Activated CD4-positive, alpha-beta T cell treated with anti-CD3 and anti-CD28 coated beads, Interleukin-2, Interleukin-4, amounts not matched to agents 100 ng/mL and 50 ng/mL, durations not matched to agents 16 hours and 8 hours (primary cell): ENCODE data around the gene CCL25.

ENCODE experiments used
- DNase-seq: peaks from one replicate; pipeline ENCODE4 v3.0.0-alpha.2; 2020; ENCODE audit warnings: low spot score

Gene CCL25

DNA sequence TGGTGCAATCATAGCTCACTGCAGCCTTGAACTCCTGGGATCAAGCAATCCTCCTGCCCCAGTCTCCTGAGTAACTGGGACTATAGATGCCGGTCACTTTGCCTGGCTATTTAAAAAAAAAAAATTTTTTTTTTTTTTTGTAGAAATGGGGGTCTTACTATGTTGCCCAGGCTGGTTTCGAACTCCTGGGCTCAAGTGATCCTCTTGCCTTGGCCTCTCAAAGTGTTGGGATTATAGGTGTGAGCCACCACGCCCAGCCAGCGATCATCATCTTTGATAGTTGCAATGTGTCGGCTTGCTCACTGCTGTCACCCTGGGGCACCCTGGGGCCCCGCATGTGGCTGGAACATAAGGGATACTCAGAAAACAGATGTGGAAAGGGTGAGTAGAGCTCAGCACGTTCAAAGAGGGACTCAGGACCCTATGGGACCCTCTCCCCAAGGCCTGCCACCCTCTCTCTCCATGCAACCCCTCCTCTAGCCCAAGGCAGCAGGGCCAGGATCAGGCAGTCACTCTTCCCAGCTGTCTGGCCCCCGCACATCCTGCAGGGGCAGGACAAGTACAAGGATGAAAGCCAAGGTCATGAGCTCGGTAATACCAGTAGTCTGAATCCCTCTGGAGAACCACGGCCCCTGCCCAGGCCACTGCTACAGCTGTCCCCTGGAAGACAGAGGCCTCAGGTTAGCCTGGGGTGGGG is 6.5 kb upstream of the CCL25 start:
- no peak for DNase-seq

DNA sequence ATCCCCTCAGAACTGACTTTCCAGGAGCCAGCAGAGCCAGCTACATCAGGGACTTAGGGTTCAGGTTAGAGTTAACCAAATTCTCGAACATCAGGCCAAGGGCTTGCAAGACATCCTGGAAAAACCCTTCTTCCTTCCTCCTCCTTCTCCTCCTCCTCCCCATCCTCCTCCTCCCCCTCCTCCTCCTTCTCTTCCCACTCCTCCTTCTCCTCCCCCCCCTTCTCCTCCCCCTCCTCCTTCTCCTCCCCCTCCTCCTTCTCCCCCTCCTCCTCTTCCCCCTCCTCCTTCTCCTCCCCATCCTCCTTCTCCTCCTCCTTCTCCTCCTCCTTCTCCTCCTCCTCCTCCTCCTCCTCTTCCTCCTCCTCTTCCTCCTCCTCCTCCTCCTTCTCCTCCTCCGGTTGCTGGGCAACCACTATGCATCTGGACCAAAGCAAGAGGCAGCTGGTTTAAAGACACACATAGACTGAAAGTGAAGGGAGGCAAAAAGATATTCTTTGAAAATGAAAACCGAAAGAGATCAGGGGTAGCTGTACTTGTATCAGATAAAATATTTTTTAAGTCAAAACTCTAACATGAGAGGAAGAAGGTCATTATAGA is 5.9 kb upstream of the CCL25 start:
- peak; percentile 10 for DNase-seq

DNA sequence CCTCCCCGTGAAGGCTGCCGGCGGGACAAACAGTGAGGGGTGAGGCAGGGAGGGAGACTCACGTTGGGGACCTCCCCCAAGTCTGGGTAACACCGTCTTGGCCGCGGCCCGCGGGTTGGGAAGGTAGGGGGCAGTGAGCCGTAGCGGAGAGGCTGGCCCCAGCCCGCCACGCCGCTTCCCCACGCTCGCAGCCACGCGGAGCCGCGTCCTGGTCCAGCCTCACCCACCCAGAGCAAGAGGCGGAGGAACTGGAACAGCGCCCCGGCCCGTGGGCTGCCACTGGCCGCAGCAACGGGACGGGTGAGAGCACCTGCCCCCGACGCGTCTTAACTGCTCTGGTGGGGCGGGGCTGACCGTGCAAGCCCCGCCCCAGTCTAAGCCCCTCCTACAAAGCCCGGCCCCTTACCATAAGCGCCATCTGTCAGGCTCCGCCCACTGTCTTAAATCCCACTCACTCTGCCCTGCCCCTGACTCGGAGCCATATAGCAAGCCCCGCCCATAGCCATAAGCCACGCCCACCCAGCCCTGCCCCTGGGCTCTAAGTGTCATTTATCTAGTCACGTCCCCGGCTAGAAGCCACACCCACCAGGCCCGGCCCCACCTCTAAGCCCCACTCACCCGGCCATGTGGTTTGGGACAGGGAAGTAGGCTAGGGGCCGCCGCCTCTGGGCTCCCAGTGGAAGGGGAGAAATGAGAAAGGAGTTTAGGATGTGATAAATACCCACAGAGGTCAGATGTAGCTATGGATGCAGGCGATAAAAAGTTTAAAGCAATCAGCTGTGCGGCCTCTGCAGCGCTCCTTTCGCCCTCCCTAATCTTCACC is 2.1 kb upstream of the CCL25 start:
- peak; percentile 83 for DNase-seq

DNA sequence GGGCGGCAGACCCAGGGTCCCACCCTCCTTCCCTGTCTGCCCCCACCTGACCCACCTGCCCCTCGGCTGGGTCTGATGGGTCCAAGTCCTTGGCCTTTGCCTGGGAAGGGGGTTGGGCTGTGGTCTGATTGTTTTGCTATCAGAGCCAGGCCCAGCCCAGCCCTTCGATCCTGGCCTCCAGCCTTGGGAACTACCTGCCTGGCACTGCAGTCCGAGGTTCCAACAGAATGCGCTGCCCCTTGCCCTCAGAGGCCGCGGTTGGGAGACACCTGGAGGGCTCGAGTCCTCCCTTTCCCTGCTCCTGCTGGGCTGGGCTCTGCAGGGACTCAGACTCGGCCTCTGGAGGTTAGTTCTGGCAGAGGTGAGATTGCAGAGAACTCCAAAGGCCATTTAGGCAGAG is 1.6 kb downstream of the CCL25 start:
- DNase-seq = no peak

DNA sequence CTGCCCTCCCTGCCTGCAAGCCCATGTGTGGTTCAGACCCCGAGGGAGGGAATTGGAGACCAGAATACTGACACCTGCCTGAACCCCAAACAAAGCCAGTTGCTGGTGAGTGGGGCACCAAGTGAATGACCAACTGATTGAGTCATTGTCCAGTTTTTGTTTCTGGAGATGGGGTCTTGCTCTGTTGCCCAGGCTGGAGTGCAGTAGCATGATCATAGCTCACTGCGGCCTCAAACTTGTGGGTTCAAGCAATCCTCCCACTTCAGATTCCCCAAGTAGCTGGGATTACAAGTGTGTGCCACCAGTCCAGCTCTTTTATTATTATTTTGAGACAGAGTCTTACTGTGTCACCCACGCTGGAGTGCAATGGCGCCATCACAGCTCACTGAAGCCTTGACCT is 4.0 kb downstream of the CCL25 start:
- DNase-seq = no peak

DNA sequence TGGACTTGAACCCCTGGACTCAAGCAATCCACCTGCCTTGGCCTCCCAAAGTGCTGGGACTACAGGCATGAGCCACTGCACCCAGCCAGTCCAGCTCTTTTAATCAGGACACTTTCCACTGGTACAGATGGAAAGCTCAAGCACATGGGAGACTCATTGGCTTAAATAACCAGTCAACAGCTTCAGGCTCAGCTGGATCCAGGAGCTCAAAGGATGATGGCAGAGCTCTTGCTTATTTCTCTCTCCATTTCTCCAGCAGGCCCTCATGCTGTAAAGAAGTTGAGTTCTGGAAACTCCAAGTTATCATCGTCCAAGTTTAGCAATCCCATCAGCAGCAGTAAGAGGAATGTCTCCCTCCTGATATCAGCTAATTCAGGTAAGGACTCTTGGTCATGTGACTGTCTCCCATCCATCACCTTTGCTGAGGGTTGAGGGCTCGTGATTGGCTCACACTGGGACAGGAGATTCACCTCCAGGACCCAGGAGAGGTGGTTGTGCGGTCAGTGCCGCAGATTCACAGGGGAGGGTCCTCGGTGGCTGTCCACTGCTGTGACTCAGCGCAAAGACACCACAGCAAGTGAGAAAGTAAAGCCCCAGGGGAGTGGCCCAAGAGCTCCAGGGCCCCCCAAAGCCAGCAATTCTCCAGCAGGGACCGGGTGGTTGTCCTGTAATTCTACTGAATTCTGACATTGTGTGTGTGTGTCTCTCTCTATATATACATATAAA is 5.1 kb downstream of the CCL25 start:
- DNase-seq = no peak

DNA sequence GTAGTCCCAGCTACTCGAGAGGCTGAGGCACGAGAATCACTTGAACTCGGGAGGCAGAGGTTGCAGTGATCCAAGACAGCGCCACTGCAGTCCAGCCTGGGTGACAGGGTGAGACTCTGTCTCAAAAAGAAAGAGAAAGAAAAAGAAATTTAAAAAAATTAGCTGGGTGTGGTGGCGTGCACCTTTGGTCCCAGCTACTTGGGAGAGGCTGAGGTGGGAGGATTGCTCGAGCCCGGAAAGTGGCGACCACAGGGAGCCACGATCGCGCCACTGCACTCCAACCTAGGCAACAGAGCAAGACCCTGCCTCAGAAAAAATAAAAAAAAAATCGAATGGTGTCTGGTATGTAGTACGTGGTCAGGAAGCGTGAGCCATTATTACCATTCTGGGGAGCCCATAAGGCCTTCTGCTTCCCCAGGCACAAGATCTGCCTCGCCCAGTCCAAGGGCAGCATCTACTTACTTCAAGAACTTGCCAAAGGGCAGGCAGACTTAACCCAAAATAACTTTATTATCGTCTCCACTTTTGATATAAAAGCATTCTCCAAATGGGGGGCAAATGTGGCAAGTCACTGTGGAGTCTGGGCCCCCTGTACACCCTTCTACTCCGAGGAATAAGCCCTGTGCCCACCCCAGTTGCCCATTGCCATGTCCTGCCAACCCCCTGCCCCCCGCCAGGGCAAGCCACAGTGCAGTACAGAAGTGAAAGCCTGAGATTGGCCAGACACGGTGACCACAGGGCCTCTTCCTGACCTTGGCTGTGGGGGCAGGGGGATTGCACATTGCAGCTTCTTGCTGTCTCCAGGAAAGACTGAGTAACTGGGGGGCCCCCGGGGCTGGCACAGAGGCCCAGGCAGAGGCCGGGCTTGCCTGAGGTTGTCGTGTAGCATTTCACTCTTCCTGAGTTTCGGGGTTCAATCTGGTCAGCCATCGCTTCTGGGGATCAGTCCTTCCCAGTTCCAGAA is 12.6 kb downstream of the CCL25 start:
- no peak for DNase-seq

DNA sequence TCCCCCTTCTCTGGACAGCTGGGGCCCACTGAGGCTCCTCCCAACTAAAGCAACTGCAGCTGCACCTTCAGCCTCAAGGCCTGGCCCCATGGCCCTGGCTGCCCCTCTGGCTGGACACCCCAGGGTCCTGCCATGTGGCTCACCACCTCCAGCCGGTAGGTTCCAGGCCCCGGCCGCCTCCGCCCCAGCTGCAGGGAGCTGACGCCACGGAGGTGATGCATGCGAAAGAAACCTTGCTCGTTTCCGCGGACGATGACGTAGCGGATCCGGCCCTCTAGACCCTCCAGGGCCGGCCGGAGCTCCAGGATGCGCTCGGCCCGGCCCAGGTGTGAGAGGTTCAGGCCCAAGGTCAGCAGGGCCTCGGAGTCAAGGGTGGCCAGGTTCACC is 13.3 kb downstream of the CCL25 start:
- no peak for DNase-seq

DNA sequence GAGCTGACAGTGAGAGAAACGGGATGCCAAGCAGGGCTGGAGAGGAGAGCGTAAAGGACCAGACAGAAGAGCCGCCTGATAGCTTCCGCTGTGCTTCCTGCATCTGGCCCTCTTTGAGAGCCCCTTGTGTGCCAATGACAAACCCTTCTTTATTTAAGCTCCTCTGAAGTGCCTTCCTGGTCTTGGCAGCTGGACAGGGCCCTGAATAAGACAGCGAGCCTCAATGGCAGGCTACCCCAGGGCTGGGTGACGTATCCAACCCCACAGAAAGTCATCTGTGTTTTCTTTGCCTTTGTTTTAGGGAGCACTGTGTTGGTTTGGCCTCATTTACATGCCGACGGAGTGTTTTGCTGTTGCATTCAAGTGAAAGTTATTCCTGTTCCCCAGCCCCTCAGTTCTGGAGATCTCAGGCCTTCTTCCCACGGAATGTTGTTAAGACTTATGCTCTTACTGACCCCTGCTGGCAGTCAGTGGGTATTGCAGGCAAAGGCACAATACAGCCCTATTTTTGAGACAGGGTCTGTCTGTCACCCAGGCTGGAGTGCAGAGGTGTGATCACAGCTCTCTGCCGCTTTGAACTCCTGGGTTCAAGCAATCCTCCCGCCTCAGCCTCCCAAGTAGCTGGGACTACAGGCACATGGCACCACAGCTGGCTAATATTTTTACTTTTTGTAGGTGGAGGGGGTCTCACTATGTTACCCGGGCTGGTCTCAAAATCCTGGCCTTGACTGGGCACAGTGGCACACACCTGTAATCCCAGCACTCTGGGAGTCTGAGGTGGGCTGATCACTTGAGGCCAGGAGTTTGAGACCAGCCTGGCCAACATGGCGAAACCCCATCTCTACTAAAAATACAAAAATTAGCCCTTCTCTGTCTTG is 16.8 kb downstream of the CCL25 start:
- no peak for DNase-seq

DNA sequence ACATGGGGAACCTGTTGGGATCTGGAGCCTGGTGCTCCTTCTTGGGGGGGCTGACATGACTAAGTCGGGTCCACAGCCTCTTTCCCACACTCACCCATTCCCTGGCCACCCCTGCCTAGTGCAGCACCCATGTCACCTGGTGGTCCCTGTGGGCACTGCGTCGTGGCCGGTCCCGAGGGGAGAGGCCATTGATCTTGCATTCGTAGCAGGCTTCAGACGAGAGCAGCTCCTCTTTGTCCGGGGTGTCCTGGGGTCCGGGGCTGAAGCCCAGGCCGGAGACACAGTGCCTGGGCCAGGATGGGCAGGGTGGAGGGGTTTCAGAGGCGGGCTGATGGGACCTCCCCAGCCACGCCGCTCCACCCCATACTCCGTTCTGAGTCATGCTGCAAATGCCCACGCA is 19.4 kb downstream of the CCL25 start:
- DNase-seq = no peak

DNA sequence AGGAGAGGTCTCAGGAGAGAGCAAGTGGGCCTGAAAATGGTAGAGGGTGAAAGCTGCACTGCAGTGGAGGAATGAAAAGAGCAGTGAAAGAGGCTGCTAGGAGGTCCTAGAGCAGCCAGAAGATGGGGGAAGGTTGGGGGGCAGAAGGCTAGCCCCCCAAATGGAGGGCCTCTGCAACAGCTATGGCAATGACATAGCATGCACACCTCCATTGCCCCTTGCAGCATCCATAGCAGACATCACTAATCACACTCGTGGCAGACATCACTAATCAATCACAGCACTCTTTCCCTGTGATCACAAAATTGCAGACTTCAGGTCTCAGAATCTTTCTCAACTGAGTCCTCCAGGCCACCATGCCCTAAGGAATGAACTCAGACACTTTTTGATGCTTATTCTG is 21.9 kb downstream of the CCL25 start:
- DNase-seq = no peak

DNA sequence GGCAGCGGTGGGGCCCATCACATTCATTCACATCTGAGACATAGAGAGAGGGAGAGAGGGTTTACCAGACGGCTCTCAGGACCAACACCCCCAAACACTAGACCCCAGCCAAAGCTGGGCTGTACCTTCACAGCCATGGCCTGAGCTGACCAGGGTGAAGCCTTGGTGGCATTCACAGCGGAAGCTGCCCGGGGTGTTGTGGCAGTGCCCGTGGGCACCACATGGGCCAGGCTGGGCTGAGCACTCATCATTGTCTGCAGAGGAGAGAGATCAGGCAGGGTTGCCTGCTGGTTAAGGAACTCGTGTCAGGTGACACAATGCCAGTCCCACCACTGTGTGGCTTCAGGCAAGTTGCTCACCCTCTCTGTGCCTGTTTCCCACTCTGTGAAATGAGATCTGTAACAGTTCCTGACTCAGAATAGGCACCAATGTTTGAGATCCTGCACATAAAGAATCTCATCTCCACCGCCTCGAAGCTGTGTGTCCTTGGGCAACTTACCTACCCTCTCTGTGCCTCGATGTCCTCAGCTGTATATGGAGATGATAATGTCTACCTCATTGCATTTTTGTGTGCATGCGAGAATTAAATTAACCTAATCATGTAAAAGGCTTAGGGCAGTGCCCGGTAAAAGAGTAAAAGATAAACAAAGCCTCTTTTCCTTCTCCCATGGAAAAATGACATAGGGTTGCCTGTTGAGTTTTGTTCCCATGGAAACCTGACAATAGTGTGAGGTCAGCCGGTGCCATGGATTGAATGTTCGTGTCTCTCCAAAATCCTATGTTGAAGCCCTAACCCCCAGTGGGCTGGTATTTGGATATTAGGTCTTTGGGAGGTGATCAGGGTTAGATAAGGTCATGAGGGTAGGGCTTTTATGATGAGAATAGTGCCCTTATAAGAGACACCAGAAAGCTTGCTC is 22.9 kb downstream of the CCL25 start:
- DNase-seq = no peak

DNA sequence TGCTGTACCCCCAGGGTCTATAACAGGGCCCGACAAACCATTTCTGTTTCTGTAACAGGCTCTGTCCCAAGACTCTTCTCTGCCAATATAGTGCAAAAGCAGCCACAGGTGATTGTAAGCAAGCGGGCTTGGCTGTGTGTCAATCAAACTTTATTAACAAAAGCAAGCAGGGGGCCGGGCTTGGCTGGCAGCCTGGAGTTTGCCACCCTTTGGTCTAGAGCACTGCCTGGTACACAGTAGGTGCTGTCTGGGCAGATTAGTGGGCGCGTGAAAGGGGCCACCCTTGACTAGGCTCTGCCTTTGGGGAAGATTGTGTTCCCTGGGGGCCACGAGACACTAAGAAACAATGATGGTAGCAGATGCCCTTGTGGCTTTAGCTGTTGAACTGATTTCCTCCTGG is 27.4 kb downstream of the CCL25 start:
- no peak for DNase-seq

DNA sequence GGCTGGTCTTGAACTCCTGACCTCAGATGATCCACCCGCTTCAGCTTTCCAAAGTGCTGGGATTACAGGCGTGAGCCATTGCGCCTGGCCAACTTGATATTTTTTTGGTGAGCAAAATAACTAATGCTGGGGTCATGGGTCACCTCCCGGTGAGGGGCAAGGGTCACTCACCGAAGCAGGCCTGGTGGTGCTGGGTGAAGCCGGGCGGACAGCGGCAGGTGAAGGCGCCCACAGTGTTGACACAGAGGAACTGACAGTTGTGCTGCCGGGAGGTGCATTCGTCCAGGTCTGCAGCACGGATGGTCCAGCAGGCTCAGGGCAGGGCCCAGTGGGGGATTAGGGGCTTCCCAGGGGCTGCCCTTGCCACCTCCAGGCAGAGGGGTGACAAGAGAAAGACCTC is 28.3 kb downstream of the CCL25 start:
- DNase-seq = no peak

DNA sequence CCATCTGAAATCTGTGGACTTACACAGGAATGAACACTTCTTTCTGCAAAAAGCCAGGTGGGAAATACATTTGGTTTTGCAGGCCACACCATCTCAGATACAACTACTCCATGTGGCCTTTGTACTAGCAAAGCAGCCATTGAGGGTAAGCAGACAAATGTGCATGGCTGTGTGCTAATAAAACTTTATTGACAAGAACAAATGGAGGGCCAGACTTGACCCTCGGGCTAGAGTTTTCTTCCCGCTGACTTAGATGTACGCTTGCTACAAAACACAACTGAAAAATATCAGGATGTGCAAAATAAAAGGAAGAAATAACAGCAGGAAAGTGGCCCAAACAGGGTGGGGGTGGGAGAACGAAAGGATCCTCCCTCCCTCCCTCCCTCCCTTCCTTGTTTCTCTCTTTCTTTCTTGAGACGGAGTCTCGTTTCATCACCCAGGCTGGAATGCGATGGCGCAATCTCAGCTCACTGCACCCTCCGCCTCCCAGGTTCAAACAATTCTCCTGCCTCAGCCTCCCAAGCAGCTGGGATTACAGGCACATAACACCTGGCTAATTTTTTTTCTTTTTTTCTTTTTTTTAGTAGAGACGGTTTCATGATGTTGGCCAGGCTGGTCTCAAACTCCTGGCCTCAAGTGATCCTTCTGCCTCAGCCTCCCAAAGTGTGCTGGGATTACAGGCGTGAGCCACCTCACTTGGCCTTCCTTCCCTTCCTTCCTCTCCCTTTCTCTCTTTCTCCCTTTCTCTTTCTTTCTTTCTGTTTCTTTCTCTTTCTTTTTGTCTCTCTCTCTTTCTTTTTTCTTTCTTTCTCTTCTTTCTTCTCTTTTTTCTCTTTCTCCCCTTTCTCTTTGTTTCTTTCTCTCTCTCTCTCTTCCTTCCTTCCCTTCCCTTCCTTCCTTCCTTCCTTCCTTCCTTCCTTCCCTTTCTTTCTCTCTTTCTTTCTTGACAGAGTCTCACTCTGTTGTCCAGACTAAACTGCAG is 29.3 kb downstream of the CCL25 start:
- DNase-seq = no peak

DNA sequence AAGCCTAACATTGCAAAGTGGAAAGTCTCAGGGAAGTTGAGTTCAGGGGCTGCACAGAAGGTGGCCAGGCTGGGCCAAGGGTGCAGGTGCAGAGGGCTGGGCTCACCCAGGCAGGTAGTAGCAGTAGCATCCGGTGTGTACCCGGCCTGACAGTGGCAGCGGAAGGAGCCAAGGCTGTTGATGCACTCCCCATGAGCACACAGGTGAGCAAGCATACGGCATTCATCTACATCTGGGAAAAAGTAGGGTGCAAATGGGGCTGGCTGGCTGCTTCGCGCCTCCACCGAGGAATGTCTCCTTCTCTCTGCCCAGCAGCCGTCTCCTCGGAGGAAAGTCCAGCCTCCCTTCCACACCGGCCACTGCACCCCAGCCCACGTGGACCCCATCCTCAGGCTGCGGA is 30.6 kb downstream of the CCL25 start:
- no peak for DNase-seq

DNA sequence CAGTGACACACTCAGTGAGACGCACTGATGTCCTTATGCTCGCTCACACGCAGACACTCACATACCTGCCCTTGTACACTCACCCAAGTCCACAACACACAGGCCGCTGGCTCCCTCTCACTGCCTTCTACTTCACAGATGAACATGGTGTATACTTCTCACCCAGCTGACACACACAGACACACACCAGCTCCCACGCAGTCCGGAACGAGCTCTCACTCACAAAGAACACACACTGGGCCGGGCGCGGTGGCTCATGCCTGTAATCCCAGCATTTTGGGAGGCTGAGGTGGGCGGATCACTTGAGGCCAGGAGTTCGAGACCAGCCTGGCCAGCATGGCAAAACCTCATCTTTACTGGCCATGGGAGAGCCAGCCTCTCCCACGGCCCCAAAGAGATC is 31.6 kb downstream of the CCL25 start:
- no peak for DNase-seq
